B cell (primary cell): Measurements from ENCODE around the gene ANKRD33B.

Experiments used
- CTCF ChIP-seq: fragments of 200-600 bp; IDR thresholded peaks from one replicate; pipeline ENCODE4 v1.8.0; 2022; ENCODE audit warnings: antibody characterized with exemption, mild to moderate bottlenecking
- EZH2 ChIP-seq: IDR thresholded peaks from 2 replicates; pipeline ENCODE4 v1.6.1; 2012; ENCODE audit warnings: borderline replicate concordance, low read depth, mild to moderate bottlenecking, moderate library complexity, low read length; ENCODE audit not compliant: insufficient read depth, poor library complexity, severe bottlenecking

DNA sequence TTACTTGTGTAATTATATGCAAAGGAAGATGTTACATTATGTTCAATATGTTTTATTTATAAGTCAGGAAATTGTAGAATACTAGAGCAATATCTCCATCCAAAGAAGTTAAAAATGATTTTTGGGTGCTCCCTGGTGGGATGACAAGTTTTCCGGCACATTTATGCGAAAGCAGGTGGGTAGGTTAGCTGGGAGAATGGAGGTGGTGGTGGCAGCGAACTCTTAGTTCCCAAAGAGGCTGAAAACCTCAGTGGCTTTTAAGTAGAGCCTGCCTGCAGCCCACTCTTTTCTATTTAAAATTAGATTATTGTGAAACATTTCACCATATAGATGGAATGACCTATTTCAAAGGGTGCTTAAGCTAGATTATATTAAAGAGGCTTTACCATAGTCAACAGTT, 51.8 kb downstream of the ANKRD33B start:
- TF ChIP-seq CTCF (no peak), EZH2 (no peak)
